GF-D8 (cell line): ENCODE measurements around the gene KDSR.
"Not testable (repeated sequence)": the region's sequence is repeated elsewhere in the genome, so short reads cannot be mapped to it uniquely, and the experiment has no call there.

Source experiments
- DNase-seq: peaks from one replicate; lab custom pipeline; 2025; lab: John Stamatoyannopoulos, UW

KDSR gene

GRCh38 chr18:63365876-63366212 is 1.2 kb downstream of the KDSR start:
- DNase-seq, result no peak

GRCh38 chr18:63363951-63364350 is 3.1 kb downstream of the KDSR start:
- DNase-seq, result no peak

GRCh38 chr18:63363420-63363819 is 3.6 kb downstream of the KDSR start:
- not testable (repeated sequence) for DNase-seq

- no peak for DNase-seq
These were observed 10.6 kb downstream of the KDSR start for GRCh38 chr18:63356272-63356896.

- no peak for DNase-seq
These were observed 16.8 kb downstream of the KDSR start for GRCh38 chr18:63350230-63350629.

- no peak for DNase-seq
These were observed 18.4 kb downstream of the KDSR start for GRCh38 chr18:63348508-63349136.

- DNase-seq, result no peak
These were observed 20.4 kb downstream of the KDSR start for GRCh38 chr18:63346480-63347183.

GRCh38 chr18:63346031-63346430 is 21.0 kb downstream of the KDSR start:
- DNase-seq, result no peak

GRCh38 chr18:63344918-63345317 is 22.1 kb downstream of the KDSR start:
- DNase-seq, result no peak

GRCh38 chr18:63344263-63344662 is 22.7 kb downstream of the KDSR start:
- no peak for DNase-seq

GRCh38 chr18:63342206-63342605 is 24.8 kb downstream of the KDSR start:
- no peak for DNase-seq

- peak; percentile 43 for DNase-seq
These were observed 27.0 kb downstream of the KDSR start for GRCh38 chr18:63339920-63340484.

GRCh38 chr18:63336366-63337099 is 30.5 kb downstream of the KDSR start:
- no peak for DNase-seq

- DNase-seq, result no peak
These were observed 35.9 kb downstream of the KDSR start for GRCh38 chr18:63331105-63331504.

- DNase-seq, result no peak
These were observed 37.4 kb downstream of the KDSR start for GRCh38 chr18:63329431-63330145.

GRCh38 chr18:63326011-63326410 is 41.0 kb downstream of the KDSR start:
- DNase-seq, result no peak

- DNase-seq, result no peak
These were observed 41.8 kb downstream of the KDSR start for GRCh38 chr18:63325086-63325686.

GRCh38 chr18:63322908-63323634 is 43.9 kb downstream of the KDSR start:
- peak; percentile 90 for DNase-seq

- DNase-seq, result peak; percentile 74
These were observed 44.8 kb downstream of the KDSR start for GRCh38 chr18:63322206-63322605.

GRCh38 chr18:63321291-63321690 is 45.7 kb downstream of the KDSR start:
- DNase-seq, result no peak

GRCh38 chr18:63320975-63321265 is 46.1 kb downstream of the KDSR start:
- peak; percentile 55 for DNase-seq
